Activated T-helper 2 cell treated with anti-CD3 and anti-CD28 coated beads, Interferon-gamma antibody, Interleukin-2, Interleukin-4, amounts not matched to agents 10 μg/mL and 5 μg/mL and 100 μg/mL, durations not matched to agents 14 hours and 24 hours and 36 hours (primary cell): Measurements from ENCODE around the gene IP6K1. TPM values are rescaled to one million over a fixed set of nuclear protein-coding genes. Genes with fewer than 3 reads are reported as not detected.
"Not testable (repeated sequence)": the region's sequence is repeated elsewhere in the genome, so short reads cannot be mapped to it uniquely, and the experiment has no call there.

Experiments used
- DNase-seq: peaks from one replicate; pipeline ENCODE4 v3.0.0; 2021; ENCODE audit warnings: low spot score
- H3K27ac Mint-ChIP-seq: one replicate; pipeline ENCODE4 v1.8.0; 2021; ENCODE audit warnings: mixed read lengths
- H3K27me3 Mint-ChIP-seq: one replicate; pipeline ENCODE4 v1.8.0; 2021; ENCODE audit warnings: low read depth, mixed read lengths
- H3K36me3 Mint-ChIP-seq: one replicate; pipeline ENCODE4 v1.8.0; 2021; ENCODE audit warnings: low read depth, mixed read lengths
- H3K4me1 Mint-ChIP-seq: one replicate; pipeline ENCODE4 v1.8.0; 2021; ENCODE audit warnings: low read depth, mixed read lengths
- H3K4me3 Mint-ChIP-seq: one replicate; pipeline ENCODE4 v1.8.0; 2021; ENCODE audit warnings: low read depth, mild to moderate bottlenecking, moderate library complexity, mixed read lengths
- H3K9me3 Mint-ChIP-seq: one replicate; pipeline ENCODE4 v1.8.0; 2021; ENCODE audit warnings: mixed read lengths
- intact Hi-C: fragments of 100-400 bp; cut with micrococcal nuclease; formaldehyde crosslinking; loops from one replicate; pipeline ENCODE4 v1.15.1; 2023
- total RNA-seq: library from RNA; stranded (reverse); gene quantifications from 2 replicates; pipeline ENCODE4 v1.2.3, GENCODE V29; 2022

The IP6K1 gene
- total RNA-seq, 1 donor from 2014 or later: 36.9 TPM

DNA sequence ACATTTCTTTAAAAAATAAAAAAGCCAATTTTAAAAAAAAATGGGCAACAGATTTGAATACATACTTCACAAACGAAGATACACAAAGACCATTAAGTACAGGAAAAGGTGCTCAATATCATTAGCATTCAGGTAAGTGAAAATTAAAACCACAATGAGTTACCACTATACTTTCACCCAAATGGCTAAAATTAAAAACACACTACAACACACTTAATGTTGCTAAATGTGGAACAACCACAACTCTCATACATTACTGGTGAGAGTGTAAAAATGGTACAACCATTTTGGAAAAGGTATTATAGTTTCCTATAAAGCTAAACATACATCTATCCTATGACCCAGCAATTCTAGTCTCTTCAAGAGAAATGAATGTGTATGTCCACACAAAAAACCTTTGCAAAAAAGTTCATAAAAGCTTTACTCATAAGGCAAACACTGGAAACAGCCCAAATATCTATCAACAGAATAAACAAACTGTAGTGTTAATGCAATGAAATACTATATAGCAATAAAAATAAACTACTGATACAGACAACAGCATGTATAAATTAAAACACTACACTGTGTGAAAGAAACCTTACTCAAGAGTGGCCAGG is 14.9 kb downstream of the IP6K1 start:
- H3K9me3 Mint-ChIP-seq: no peaks in the 10 kb centered on the region
- H3K27me3 Mint-ChIP-seq: no peaks in the 10 kb centered on the region
- intact Hi-C loops: no loop called here
- peaks cover 13% of the 10 kb centered on the region for H3K36me3 Mint-ChIP-seq
- peaks cover 8% of the 10 kb centered on the region for H3K4me1 Mint-ChIP-seq
- no peak for DNase-seq
- H3K4me3 Mint-ChIP-seq: no peak overlapping the region
- H3K27ac Mint-ChIP-seq: no peak overlapping the region

DNA sequence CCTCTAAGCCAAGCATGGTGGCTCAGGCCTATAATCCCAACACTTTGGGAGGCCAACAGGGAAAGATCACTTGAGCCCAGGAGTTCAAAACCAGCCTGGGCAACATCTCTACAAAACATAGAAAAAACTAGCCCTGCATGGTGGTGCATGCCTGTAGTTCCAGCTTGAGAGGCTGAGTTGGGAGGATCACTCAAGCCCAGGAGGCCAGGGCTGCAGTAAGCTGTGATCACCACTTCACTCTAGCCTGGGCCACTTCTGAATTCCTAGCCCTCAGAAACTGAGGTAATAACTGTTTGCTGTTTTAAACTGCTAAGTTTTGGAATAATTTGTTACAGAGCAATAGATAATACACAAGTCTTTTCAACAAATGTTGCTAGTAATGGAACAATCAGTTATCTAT is 16.4 kb downstream of the IP6K1 start:
- Mint-ChIP-seq H3K27me3 (no peaks in the 10 kb centered on the region), H3K27ac (no peak overlapping the region), H3K4me3 (no peak overlapping the region), H3K9me3 (no peaks in the 10 kb centered on the region), H3K36me3 (peaks cover 15% of the 10 kb centered on the region), H3K4me1 (peaks cover 9% of the 10 kb centered on the region)
- no peak for DNase-seq
- intact Hi-C loops: no loop called here

DNA sequence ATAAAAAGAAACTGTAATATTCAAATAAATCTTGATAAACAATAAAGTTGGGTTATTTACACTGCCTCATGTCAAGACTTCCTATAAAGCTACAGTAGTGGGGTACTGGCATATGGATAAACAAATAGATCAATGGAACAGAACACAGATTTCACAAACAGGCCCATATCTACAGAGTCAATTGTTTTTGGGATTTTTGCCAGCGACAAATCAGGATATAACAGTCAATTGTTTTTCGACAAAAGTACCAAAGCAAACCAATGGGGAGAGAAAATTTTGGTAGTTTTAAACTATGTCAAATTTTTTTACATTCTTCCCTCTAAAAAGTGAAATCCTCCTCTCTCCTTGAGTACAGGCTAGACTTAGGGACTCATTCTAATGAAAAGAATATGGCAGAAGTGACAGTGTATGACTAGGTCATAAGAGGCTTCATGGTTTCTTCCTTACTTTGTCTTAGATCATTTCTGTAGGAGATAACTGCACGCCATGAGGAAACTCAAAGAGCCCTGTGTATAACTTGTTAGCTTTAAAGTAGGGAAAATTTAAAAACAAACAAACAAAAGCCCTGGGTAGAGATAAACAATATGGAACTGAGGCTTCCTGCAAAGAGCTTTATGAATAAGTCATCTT is 16.9 kb downstream of the IP6K1 start:
- intact Hi-C loops: no loop called here
- H3K27me3 Mint-ChIP-seq: no peaks in the 10 kb centered on the region
- H3K4me3 Mint-ChIP-seq: no peak overlapping the region
- peaks cover 20% of the 10 kb centered on the region for H3K36me3 Mint-ChIP-seq
- peaks cover 13% of the 10 kb centered on the region for H3K4me1 Mint-ChIP-seq
- H3K9me3 Mint-ChIP-seq: no peaks in the 10 kb centered on the region
- DNase-seq: no peak
- H3K27ac Mint-ChIP-seq: no peak overlapping the region

DNA sequence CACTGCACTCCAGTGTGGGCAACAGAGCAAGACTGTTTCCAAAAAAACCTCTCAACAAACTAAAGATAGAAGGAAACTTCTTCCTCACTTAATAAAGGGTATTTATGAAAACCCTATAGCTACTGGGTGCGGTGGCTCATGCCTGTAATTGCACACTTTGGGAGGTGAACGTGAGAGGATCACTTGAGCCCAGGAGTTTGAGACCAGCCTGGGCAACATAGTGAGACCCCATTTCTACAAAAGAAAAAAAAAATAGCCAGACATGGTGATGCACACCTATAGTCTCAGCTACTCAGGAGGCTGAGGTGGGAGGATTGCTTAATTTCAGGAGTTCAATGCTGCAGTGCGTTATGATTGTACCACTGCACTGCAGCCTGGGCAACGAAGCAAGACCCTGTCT is 22.4 kb downstream of the IP6K1 start:
- intact Hi-C loops: no loop called here
- Mint-ChIP-seq H3K4me3 (no peak overlapping the region), H3K4me1 (peaks cover 5% of the 10 kb centered on the region), H3K27ac (no peak overlapping the region), H3K36me3 (peaks cover 8% of the 10 kb centered on the region), H3K27me3 (no peaks in the 10 kb centered on the region), H3K9me3 (no peaks in the 10 kb centered on the region)
- DNase-seq: no peak

DNA sequence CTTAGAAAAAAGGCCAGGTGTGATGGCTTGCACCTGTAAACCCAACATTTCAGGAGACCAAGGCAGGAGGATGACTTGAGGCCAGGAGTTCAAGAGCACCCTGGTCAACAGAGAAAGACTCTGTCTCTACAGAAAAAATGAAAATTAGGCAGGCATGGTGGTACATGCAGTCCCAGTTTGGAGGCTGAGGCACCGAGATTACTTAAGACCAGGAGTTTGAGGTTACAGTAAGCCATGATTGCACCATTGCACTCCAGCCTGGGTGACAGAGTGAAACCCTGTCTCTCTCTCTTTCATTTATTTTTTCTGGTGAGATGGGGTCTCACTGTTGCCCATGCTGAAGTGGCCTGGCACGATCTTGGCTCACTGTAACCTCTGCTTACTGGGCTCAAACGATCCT is 24.7 kb downstream of the IP6K1 start:
- intact Hi-C loops: no loop called here
- DNase-seq: no peak
- H3K9me3 Mint-ChIP-seq: no peaks in the 10 kb centered on the region
- peaks cover 5% of the 10 kb centered on the region for H3K4me1 Mint-ChIP-seq
- no peak overlapping the region for H3K4me3 Mint-ChIP-seq
- peaks cover 7% of the 10 kb centered on the region for H3K36me3 Mint-ChIP-seq
- no peak overlapping the region for H3K27ac Mint-ChIP-seq
- no peaks in the 10 kb centered on the region for H3K27me3 Mint-ChIP-seq

DNA sequence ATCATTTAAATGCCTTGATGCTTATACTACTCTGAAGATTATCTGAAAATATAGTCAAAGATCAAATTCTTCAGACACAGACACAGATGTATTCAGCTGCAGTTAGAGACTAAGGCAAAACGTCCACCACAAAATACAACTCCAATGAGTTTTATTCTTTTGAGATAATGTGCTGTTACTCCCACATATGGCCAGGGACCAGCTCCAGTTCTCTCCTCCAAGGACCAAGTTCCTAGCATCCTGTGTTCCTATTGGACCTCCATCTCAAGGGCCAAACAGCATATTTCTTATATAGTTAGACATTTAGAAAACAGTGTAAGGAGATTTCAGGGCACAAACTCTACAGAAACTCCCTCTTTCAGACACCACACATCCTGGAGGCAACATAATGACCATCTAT is 27.1 kb downstream of the IP6K1 start:
- no peaks in the 10 kb centered on the region for H3K4me1 Mint-ChIP-seq

DNA sequence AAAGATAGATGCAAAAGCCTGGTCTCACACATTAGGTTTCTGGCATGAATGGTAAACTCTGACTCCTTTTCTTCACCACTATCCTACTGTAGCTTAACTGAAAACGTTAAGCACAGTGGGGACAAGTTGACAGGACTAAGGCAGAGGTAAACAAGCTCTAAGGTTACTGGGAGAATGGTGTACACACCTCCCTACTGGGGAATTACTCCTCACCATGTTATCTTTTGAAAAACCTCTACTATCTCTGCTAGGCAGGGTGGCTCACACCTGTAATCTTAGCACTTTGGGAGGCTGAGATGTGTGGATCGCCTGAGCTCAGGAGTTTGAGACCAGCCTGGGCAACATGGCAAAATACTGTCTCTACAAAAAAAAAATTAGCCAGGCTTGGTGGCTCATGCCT is 29.1 kb downstream of the IP6K1 start:
- Mint-ChIP-seq H3K27me3 (no peaks in the 10 kb centered on the region), H3K27ac (no peak overlapping the region), H3K36me3 (peaks cover 9% of the 10 kb centered on the region), H3K9me3 (no peaks in the 10 kb centered on the region), H3K4me1 (no peaks in the 10 kb centered on the region), H3K4me3 (no peak overlapping the region)
- no peak for DNase-seq
- intact Hi-C loops: no loop called here

More for the DNA sequence above, 27.1 kb downstream of the IP6K1 start:
- Mint-ChIP-seq H3K27me3 (no peaks in the 10 kb centered on the region), H3K4me3 (no peak overlapping the region), H3K9me3 (no peaks in the 10 kb centered on the region), H3K36me3 (peaks cover 5% of the 10 kb centered on the region), H3K27ac (no peak overlapping the region)
- DNase-seq: no peak
- intact Hi-C loops: no loop called here

DNA sequence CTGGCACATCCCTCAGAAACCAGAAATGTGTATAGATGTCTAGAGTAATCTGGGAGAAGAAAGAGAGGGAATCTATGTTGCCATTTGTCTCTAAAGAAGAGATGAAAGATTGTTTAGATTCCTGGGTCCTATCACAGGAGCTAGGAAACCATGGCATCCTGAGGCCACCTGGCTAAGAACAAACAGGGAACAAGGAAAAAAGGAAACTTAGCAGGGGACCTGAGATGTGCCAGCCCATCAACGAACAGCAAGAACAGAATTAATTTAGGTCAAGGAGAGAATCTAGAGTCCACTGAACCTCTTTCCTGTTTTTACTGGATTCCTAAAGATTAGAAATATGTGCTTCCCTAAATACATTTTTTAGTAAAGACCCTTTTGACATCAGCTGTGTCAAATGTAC is 30.3 kb downstream of the IP6K1 start:
- Mint-ChIP-seq H3K4me1 (no peaks in the 10 kb centered on the region), H3K36me3 (peaks cover 9% of the 10 kb centered on the region), H3K27ac (no peak overlapping the region), H3K27me3 (no peaks in the 10 kb centered on the region), H3K4me3 (no peak overlapping the region), H3K9me3 (no peaks in the 10 kb centered on the region)
- intact Hi-C loops: no loop called here
- no peak for DNase-seq

DNA sequence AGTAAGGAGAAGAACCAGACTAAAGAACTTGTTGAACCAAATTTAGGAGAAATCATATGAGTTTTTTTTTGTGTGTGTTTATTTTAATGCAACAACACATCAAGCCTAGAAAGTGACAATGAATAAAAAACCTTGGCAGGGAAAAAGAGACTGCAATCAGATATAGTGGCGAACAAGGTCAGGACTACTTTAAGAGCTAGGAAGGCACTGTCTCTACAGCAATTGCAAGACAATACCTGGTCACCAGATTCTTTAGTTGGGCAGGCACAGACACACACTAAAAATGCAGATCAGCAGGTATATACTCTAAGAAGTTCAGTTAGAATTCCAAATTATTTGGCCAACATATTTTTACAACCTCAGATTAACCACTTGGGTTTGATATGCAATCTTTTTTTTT is 31.8 kb downstream of the IP6K1 start:
- Mint-ChIP-seq H3K9me3 (no peaks in the 10 kb centered on the region), H3K4me1 (no peaks in the 10 kb centered on the region)
- intact Hi-C loops: no loop called here

DNA sequence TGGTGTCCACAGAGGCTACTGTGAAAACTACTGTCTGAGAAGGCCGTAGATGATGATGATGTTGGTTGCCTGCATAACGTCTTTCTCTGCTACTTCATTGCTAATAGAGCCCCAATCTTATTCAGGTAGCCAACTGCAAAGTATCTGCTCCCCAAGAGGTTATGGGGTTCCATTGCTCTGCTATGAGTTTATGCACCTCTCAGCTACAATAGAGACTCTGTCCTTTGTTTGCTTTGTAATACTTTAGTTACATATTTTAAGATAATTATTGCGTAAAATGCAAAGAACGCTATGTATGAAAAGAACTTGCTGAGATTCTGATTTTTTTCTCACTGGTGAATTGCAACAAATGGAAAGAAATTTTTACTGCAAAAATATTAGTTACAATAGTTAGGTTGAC is 34.8 kb downstream of the IP6K1 start:
- H3K9me3 Mint-ChIP-seq: no peaks in the 10 kb centered on the region
- H3K36me3 Mint-ChIP-seq: peaks cover 20% of the 10 kb centered on the region
- intact Hi-C loops: no loop called here
- no peak overlapping the region for H3K4me3 Mint-ChIP-seq
- H3K27ac Mint-ChIP-seq: no peak overlapping the region
- no peaks in the 10 kb centered on the region for H3K27me3 Mint-ChIP-seq
- no peak for DNase-seq
- no peaks in the 10 kb centered on the region for H3K4me1 Mint-ChIP-seq

More for the DNA sequence above, 31.8 kb downstream of the IP6K1 start:
- Mint-ChIP-seq H3K36me3 (peaks cover 12% of the 10 kb centered on the region), H3K27ac (no peak overlapping the region), H3K4me3 (no peak overlapping the region), H3K27me3 (no peaks in the 10 kb centered on the region)
- DNase-seq: no peak

DNA sequence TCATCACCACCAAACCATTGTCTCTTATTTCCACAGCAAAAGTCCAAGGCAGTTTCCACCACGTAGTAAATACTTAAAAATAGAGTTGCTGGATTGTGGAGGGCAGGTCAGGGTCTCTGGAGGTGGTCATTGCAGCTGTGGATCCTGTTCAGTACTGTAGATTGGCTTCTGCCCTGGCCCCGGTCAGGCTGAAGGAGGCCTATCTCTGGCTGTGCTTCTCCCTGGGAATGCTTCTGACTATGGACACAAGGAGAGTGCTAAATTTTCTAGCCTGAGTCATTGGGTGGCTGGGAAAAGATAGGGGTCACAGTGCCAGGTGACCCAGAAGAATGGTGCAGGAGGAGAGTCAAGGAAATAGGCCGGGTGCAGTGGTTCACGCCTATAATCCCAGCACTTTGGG is 36.3 kb downstream of the IP6K1 start:
- no peak overlapping the region for H3K27ac Mint-ChIP-seq
- no peak overlapping the region for H3K4me3 Mint-ChIP-seq
- peaks cover under 1% of the 10 kb centered on the region for H3K4me1 Mint-ChIP-seq
- intact Hi-C loops: no loop called here
- no peak for DNase-seq
- no peaks in the 10 kb centered on the region for H3K9me3 Mint-ChIP-seq
- no peaks in the 10 kb centered on the region for H3K27me3 Mint-ChIP-seq
- peaks cover 16% of the 10 kb centered on the region for H3K36me3 Mint-ChIP-seq

DNA sequence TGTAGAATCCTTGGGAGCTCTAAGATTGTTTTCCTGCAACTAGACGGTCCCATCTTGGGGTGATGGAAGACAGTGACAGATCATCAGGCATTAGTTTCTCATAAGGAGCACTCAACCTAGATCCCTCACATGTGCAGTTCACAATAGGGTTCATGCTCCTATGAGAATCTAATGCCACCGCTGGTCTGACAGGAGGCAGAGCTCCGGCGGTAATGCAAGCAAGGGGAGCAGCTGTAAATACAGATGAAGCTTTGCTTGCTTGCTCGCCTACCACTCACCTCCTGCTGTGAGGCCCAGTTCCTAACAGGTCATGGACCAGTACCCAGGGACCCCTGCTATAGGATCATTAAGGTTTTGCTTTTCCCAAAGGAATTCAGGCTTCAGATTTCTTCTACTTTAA is 37.5 kb downstream of the IP6K1 start:
- H3K27ac Mint-ChIP-seq, intact Hi-C loops: not testable (repeated sequence)
- peaks cover 23% of the 10 kb centered on the region for H3K36me3 Mint-ChIP-seq

DNA sequence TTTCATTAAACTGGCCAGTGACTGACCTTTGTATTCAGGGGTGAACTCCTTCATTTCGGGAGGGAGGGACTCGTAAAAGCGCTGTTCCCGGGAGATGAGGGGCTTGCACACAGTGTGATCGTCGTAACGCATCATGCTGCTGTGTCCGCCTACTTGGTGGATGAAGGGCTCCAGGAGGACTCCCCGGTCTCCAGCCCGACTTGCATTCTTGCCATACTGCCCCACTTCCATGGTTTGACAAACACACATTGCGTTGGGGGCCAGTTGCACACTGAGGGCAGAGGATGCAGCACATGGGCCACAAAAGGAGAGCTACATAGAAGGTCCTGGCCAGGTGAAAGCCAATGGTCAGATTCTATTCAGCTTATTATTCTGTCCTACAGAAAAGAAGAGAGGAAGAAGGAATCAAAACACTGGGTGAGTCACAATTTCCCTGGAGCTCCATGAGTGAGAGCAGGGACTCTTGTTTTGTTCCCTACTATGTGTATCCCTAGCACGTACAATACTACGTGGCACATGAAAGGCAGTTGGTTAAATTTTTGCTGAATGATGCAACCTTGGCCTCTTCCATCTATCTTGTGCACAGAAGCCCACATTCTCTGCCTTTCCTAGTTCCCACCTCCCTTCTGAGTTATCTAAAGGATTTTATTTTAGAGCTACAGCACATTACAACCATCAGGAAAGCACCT is 38.4 kb downstream of the IP6K1 start:
- no peaks in the 10 kb centered on the region for H3K9me3 Mint-ChIP-seq
- peaks cover 21% of the 10 kb centered on the region for H3K36me3 Mint-ChIP-seq
- DNase-seq: no peak
- H3K4me3 Mint-ChIP-seq: no peak overlapping the region
- H3K27ac Mint-ChIP-seq: no peak overlapping the region
- no peaks in the 10 kb centered on the region for H3K27me3 Mint-ChIP-seq
- intact Hi-C loops: no loop called here
- H3K4me1 Mint-ChIP-seq: peaks cover 2% of the 10 kb centered on the region

More for the DNA sequence above, 37.5 kb downstream of the IP6K1 start:
- not testable (repeated sequence) for DNase-seq, H3K4me1 Mint-ChIP-seq, H3K4me3 Mint-ChIP-seq, H3K9me3 Mint-ChIP-seq, H3K27me3 Mint-ChIP-seq
